Nephron progenitor cell (in vitro differentiated cells): ENCODE results near the gene SIL1.

Experiments
- DNase-seq: peaks from one replicate; pipeline ENCODE4 v3.0.0; 2021
- H3K27ac Mint-ChIP-seq: 2 replicates; pipeline ENCODE4 v1.8.0; 2021; ENCODE audit warnings: mild to moderate bottlenecking, moderate library complexity, mixed read lengths
- H3K27me3 Mint-ChIP-seq: 2 replicates; pipeline ENCODE4 v1.8.0; 2021; ENCODE audit warnings: mild to moderate bottlenecking, low read depth, mixed read lengths; ENCODE audit not compliant: poor library complexity
- H3K36me3 Mint-ChIP-seq: 2 replicates; pipeline ENCODE4 v1.8.0; 2021; ENCODE audit warnings: low read depth, mixed read lengths
- H3K4me1 Mint-ChIP-seq: 2 replicates; pipeline ENCODE4 v1.8.0; 2021; ENCODE audit warnings: mixed read lengths
- H3K4me3 Mint-ChIP-seq: 2 replicates; pipeline ENCODE4 v1.8.0; 2021; ENCODE audit warnings: mild to moderate bottlenecking, moderate library complexity, mixed read lengths
- H3K9me3 Mint-ChIP-seq: 2 replicates; pipeline ENCODE4 v1.8.0; 2021; ENCODE audit warnings: mild to moderate bottlenecking, moderate library complexity, mixed read lengths
- TF ChIP-seq, protein P1 (sequence below): fragments of 200-600 bp; sonication (generic); IDR thresholded peaks from 2 replicates; pipeline ENCODE4 v1.5.0; 2021; ENCODE audit warnings: antibody characterized with exemption

The SIL1 gene

DNA sequence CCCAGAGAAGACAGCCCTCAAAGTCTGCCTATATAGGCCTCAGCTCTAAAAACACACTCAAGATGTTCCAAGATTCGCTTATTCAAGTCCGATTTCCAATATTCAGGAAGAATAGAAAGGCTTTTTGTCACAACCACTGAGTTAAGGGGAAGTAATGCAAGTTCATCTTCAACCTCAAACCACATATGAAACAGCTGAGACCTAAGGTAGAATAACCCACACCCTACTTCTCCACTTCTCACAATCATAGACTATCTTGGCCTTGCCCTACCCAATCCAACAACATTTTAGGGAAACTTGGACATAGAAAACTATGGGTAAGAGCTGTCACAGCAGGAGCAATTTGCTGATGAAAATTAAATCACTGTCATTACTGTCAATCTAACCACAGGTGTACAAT is 171.0 kb downstream of the SIL1 start:
- H3K27ac Mint-ChIP-seq = no peak overlapping the region

DNA sequence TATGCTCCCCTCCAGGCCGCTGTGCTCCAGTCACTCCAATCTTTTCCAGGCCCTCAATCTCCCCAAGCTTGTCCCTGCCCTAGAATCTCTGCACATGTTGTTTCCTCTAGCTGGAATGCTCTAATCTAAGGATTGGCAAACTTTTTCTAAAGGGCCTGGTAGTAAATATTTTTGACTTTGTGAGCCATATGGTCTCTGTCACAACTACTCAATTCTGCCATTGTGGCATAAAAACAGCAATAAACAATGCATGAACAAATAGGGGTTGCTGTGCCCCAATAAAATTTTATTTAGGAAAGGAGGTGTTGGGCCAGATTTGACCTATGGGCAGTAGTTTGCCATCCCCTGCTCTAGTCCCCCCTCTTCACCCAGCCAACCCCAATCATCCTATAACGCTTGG is 172.5 kb downstream of the SIL1 start:
- peaks cover 4% of the 10 kb centered on the region for H3K27me3 Mint-ChIP-seq
- no peak for DNase-seq
- peaks cover 1% of the 10 kb centered on the region for H3K36me3 Mint-ChIP-seq
- no peak overlapping the region for H3K4me3 Mint-ChIP-seq
- TF ChIP-seq, protein P1, sequence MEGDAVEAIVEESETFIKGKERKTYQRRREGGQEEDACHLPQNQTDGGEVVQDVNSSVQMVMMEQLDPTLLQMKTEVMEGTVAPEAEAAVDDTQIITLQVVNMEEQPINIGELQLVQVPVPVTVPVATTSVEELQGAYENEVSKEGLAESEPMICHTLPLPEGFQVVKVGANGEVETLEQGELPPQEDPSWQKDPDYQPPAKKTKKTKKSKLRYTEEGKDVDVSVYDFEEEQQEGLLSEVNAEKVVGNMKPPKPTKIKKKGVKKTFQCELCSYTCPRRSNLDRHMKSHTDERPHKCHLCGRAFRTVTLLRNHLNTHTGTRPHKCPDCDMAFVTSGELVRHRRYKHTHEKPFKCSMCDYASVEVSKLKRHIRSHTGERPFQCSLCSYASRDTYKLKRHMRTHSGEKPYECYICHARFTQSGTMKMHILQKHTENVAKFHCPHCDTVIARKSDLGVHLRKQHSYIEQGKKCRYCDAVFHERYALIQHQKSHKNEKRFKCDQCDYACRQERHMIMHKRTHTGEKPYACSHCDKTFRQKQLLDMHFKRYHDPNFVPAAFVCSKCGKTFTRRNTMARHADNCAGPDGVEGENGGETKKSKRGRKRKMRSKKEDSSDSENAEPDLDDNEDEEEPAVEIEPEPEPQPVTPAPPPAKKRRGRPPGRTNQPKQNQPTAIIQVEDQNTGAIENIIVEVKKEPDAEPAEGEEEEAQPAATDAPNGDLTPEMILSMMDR = no peak
- no peaks in the 10 kb centered on the region for H3K9me3 Mint-ChIP-seq
- no peaks in the 10 kb centered on the region for H3K4me1 Mint-ChIP-seq
- H3K27ac Mint-ChIP-seq = no peak overlapping the region

More for the DNA sequence above, 171.0 kb downstream of the SIL1 start:
- no peaks in the 10 kb centered on the region for H3K4me1 Mint-ChIP-seq
- no peak for DNase-seq
- H3K9me3 Mint-ChIP-seq = peaks cover 4% of the 10 kb centered on the region
- TF ChIP-seq, protein P1 = no peak
- H3K4me3 Mint-ChIP-seq = no peak overlapping the region
- no peaks in the 10 kb centered on the region for H3K36me3 Mint-ChIP-seq
- H3K27me3 Mint-ChIP-seq = peaks cover 4% of the 10 kb centered on the region

DNA sequence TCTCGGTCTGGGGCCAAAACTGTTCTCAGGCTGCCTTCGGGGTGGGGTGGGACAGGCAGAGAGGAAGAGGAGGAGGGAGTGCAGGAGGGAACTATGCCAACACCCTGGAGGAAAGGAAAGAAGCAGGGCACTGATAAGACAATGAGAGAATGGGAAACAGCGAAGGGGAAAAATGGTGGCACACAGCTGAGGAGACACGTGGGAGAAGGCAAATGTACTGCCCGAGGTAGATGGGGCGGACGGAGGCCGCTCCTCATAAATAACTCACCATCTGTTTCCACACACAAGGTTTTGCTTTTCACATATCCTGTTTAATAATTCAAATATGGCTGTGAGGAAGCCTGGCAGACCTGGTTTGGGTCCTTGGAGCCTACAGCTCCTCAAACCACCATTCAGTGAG is 174.9 kb downstream of the SIL1 start:
- Mint-ChIP-seq H3K4me3 (no peak overlapping the region), H3K4me1 (no peaks in the 10 kb centered on the region), H3K27ac (no peak overlapping the region), H3K9me3 (no peaks in the 10 kb centered on the region), H3K27me3 (peaks cover 4% of the 10 kb centered on the region), H3K36me3 (peaks cover 12% of the 10 kb centered on the region)
- TF ChIP-seq, protein P1 = no peak
- no peak for DNase-seq

DNA sequence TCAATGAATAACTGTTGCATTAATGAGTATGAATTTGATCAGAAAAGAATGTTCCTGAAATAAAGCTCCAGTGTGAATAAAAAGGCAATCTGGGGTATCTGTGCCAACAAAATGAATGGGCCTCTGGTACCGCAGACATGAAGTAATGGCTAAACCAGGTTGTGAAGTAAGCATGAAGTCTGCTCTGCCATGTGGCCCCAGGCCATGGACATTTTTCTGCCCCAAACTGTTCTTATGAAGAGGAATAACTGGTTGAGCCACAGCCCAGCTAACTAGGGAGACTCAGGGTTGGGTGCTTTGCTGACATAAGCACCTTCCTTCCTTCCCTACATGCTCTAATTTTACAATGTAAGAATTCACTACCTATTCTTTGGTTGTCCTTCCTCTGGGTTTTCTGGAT is 175.6 kb downstream of the SIL1 start:
- no peaks in the 10 kb centered on the region for H3K9me3 Mint-ChIP-seq
- no peak for DNase-seq
- H3K4me3 Mint-ChIP-seq = no peak overlapping the region
- no peak overlapping the region for H3K27ac Mint-ChIP-seq
- H3K4me1 Mint-ChIP-seq = peaks cover 2% of the 10 kb centered on the region
- TF ChIP-seq, protein P1 = no peak
- H3K27me3 Mint-ChIP-seq = peaks cover 4% of the 10 kb centered on the region
- H3K36me3 Mint-ChIP-seq = peaks cover 15% of the 10 kb centered on the region

DNA sequence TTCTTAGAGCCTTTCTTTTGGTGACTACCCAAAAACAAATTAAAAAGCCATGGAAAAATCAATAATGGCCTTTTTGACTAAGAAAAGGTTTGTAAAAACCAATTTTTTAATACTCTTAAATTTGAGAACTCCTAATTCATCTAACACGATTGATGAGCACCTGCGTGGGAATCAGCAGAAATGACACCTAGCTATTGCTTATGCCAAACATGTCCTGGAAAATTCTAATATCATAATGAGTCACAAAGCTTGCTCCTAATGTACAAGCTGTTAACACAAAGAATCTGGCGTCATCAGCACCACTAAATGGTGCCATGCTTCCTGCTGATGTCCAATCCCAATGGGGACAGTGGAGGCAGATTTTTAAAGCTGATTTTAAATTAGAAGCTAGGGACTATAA is 176.8 kb downstream of the SIL1 start:
- Mint-ChIP-seq H3K4me1 (peaks cover 7% of the 10 kb centered on the region), H3K4me3 (no peak overlapping the region), H3K27me3 (peaks cover 4% of the 10 kb centered on the region), H3K27ac (no peak overlapping the region), H3K36me3 (peaks cover 16% of the 10 kb centered on the region), H3K9me3 (no peaks in the 10 kb centered on the region)
- TF ChIP-seq, protein P1 = no peak
- DNase-seq = no peak

DNA sequence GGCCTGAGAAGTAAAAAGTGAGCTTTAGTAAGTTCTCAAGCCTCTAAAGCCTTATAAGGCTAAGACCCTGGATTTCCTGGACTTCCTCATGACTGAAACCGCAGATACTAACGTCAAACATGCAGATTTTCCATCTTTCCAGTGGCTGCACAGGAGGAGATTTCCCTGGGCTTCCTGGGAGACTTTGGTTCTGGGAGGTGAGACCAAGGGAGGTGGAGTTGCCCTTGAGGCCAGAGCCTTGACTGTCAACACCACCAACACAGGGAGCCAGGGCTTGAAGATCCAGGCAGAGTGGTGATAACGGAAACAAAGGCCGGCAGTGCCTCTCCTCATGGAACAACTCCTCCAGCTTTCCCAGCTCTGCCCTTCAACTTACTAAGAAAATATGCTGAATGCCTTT is 178.3 kb downstream of the SIL1 start:
- H3K4me1 Mint-ChIP-seq = peaks cover 17% of the 10 kb centered on the region
- TF ChIP-seq, protein P1 = no peak
- H3K9me3 Mint-ChIP-seq = no peaks in the 10 kb centered on the region
- H3K4me3 Mint-ChIP-seq = no peak overlapping the region
- H3K36me3 Mint-ChIP-seq = peaks cover 24% of the 10 kb centered on the region
- H3K27ac Mint-ChIP-seq = no peak overlapping the region
- peaks cover 4% of the 10 kb centered on the region for H3K27me3 Mint-ChIP-seq
- no peak for DNase-seq
